Erythroblast (primary cell): ENCODE results near the gene SECISBP2.

Experiments used
- DNase-seq, 2 experiments: peaks; one replicate each; lab custom pipeline; 2025; lab: John Stamatoyannopoulos, UW
- GATA1 ChIP-seq: IDR thresholded peaks from 2 replicates; pipeline ENCODE4 v1.6.1; 2011; ENCODE audit warnings: low read depth, mild to moderate bottlenecking, control low read depth, low read length, moderate library complexity
- POLR2A ChIP-seq: IDR thresholded peaks from 2 replicates; pipeline ENCODE4 v1.6.1; 2011; ENCODE audit warnings: mild to moderate bottlenecking, low read length

The SECISBP2 gene

GRCh38 chr9:89361816-89362646, 43.7 kb downstream of the SECISBP2 start:
- TF ChIP-seq GATA1 (no peak), POLR2A (no peak)
- DNase-seq, result no peak

DNA sequence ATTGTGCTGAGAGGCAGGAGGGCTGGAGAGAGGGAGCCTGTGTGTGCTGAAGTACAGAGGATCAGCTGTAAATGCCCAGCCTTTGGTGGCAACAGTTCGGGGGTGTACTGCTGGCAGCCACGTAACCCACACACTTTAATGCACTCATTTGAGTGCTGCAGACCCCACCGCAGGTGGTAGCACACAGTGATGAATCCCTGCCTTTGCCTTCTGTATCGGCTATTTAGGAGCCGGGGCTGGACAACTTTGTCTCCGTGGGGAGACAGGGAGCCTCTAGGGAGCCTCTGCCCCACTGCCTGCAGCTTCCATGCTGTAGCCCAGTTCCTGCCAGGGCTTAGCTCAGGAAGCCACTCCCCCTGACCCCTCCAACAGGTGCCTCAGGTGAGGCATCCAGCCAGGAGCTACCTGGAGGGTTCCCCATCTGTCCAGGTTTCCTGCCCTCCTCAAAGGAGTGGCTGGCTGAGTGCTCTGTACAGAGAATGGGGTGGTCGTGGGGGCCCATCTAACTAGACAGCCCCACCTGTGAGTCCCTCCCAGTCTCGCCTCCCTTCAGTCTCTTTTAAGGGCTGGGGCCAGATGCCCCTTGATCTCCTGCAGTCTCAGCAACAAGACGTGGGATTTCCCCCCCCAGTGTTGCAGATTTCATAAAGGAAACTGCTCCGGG, 44.5 kb downstream of the SECISBP2 start:
- TF ChIP-seq POLR2A (no peak), GATA1 (no peak)
- no peak for DNase-seq

DNA sequence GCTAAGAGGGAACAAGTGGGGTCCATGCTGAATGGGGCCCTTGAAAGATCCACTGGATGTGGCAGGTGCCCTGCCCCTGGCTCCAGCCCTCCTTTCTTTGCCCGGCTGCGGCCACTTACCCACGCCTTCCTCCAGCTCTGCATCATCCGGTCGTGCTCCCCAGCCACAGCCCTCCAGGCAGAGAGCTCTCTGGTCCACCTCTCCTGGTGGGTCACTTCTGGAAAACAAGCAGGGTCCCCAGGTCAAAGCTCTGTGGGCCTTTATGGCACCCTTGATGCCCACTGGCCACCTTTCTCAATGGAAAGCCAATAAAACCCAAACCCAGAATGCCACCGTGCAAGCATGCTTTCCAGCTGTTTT, 45.0 kb downstream of the SECISBP2 start:
- no peak for DNase-seq
- TF ChIP-seq GATA1 (no peak), POLR2A (no peak)

DNA sequence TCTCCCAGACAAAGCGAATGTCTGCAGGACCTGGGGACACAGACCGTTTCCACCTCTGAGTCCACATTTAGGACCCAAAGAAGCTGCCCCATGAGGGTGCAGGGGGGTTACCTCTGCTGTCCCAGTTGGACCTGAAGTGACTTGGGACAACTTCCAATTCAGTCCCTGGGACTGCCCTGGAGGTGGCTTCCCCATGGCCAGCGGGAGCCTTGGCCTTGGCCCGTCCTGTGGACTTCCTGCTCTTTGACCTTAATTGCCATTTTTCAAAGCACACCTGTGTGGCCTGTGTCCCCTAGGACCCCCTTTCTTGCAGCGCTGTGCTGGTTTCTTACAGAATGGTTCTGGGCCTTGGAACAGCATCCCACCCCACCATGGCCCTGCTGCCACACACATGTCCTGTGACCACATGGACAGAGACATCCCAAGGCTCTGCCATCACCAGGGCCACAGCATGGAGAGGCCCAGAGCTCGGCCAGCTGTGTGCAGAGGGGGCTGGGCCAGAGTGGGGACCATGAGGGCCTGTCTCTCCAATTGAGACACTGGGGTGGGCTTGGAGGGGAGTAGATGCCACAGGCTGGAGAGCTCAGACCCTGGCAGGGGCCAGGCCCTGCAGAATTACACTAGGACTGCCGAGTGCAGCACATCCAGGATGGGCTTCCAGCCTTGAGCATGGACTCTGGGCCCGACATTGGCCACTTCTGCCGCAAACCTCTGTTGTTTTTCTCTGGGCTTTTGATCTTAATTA, 45.8 kb downstream of the SECISBP2 start:
- no peak for DNase-seq
- TF ChIP-seq POLR2A (no peak), GATA1 (no peak)

DNA sequence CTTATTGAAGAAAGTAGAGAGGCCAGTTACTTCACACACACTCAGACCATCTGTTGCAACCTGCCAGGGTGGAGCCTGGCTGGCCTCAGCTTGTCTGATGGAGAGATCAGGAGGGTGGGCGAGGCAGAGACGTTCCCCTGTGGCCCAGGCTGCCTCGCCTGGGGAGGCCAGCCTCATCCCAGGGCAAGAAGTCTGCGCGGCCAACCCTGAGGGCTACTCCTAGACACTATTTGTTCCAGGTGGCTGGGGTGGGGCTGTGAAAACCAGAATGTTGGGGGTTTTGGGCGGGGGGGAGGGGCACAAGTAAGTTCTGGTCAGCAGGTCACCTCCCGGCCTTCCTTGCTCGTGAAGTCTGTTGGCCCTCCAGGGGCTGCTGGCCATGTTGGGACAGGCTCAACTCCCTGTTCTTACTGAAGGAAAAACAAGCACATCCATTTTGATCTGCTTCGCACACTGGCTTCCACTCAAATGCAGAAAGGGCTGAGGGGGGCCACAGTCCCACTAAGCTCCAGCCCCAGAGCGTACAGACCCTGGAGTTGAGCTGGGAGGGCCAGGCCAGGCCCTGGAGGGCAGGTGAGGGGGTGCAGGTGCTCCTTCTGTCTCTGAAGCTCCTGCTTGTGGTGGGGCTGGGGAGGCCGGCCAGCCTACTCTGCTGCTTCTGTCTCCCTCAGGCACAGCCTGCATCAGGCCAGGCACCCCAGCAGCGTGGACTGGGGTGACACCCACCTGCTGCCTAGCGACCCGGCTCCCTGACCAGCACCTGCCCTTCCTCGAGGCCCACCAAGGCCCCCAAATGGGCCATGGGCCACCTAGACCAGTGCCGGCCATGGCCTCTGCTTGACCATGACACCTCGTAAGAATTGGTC, 46.6 kb downstream of the SECISBP2 start:
- DNase-seq, result peak; percentile 55 to 56
- TF ChIP-seq POLR2A (no peak), GATA1 (no peak)

DNA sequence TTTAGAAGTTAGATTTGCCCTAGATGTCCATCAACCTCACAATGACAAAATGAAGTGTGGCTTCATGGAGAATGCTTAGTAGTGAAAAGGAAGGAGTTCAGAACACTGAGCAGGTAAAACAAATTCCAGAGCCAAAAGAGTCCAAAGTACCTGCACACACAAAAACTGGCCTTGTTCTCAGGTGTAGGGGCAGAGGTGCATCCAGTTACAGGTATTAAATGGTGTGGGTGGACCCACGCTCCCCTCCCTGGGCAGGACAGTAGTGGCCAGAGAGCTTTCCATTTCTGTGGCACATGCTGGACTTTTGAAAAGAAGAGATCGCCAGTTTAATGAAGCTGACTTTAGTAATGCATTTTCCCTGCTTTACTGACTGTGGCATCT, 47.2 kb downstream of the SECISBP2 start:
- TF ChIP-seq POLR2A, result no peak
- no peak for TF ChIP-seq GATA1
- DNase-seq, result no peak

GRCh38 chr9:89366711-89367110, 48.4 kb downstream of the SECISBP2 start:
- DNase-seq, result no peak
- TF ChIP-seq GATA1 (no peak), POLR2A (no peak)

GRCh38 chr9:89367281-89367680, 49.0 kb downstream of the SECISBP2 start:
- no peak for DNase-seq
- TF ChIP-seq POLR2A, result no peak
- no peak for TF ChIP-seq GATA1

DNA sequence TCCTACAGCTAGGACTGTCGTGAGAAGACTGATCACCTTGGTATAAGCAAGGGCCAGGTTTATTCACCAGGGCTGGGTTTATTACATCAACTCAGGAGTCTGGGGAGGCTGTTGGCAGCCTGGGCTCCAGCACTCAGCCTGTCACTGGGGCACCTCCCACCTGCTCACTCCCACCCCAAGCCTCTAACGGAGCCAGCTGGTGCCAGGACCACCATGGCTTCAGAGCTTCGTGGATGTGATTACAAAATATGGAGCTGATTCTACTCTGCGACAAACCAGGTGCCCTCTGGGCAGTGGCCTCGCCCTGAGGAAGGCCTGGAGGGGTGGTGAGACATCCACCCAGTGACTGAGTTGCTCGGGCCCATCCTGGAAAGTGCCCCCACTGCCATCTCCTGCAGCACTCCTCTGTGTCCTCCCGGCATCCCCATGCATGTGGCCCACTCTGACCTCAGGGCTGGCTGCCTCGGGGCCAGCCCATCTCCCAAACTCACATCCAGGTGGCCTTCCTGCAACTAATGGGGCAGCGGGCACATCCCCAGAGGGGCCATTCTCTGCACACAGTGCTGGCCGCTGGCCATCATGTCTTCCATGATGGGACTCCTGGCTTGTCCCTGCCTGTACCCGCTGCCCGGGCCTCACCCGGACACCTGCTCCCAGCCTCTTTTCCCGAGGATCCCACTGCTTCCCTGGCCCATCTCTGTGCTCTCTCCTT, 49.6 kb downstream of the SECISBP2 start:
- DNase-seq, result no peak
- TF ChIP-seq GATA1 (no peak), POLR2A (no peak)

GRCh38 chr9:89368550-89368949, 50.2 kb downstream of the SECISBP2 start:
- no peak for DNase-seq
- TF ChIP-seq POLR2A (no peak), GATA1 (no peak)

GRCh38 chr9:89368978-89369377, 50.7 kb downstream of the SECISBP2 start:
- DNase-seq, result no peak
- TF ChIP-seq GATA1, result no peak
- no peak for TF ChIP-seq POLR2A

- TF ChIP-seq POLR2A, result no peak
- no peak for TF ChIP-seq GATA1
- DNase-seq, result peak in 1 of 2 experiments; percentile 24
Observed at GRCh38 chr9:89370593-89370992, 52.3 kb downstream of the SECISBP2 start.

DNA sequence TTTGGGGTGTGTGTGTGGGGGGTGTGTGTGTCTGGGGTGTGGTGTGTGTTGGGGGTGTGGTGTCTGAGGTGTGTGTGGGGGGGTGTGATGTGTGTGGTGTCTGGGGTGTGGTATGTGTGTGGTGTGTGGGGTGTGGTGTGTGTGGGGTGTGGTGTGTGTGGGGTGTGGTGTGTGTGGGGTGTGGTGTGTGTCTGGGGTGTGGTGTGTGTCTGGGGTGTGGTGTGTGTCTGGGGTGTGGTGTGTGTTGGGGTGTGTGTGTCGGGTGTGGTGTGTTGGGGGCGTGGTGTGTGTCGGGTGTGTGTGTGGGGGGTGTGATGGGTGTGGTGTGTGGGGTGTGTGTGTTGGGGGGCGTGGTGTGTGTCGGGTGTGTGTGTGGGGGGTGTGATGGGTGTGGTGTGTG, 53.5 kb downstream of the SECISBP2 start:
- peak in 1 of 2 experiments; percentile 77 for DNase-seq
